HG03097 (cell line): ENCODE measurements around the gene SYNDIG1.
"Not testable (repeated sequence)": the region's sequence is repeated elsewhere in the genome, so short reads cannot be mapped to it uniquely, and the experiment has no call there.

ENCODE experiments used
- ATAC-seq: cut with Tn5 transposase; IDR thresholded peaks from one replicate; pipeline ENCODE4 v1.9.1; 2021; ENCODE audit not compliant: unreplicated experiment, low FRiP score

The SYNDIG1 gene

DNA sequence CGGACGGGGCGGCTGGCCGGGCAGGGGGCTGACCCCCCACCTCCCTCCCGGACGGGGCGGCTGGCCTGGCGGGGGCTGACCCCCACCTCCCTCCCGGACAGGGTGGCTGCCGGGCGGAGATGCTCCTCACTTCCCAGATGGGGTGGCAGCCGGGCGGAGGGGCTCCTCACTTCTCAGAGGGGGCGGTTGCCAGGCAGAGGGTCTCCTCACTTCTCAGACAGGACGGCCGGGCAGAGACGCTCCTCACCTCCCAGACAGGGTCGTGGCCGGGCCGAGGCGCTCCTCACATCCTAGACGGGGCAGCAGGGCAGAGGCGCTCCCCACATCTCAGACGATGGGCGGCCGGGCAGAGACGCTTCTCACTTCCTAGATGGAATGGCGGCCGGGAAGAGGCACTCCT is 156.7 kb downstream of the SYNDIG1 start:
- ATAC-seq: not testable (repeated sequence)

DNA sequence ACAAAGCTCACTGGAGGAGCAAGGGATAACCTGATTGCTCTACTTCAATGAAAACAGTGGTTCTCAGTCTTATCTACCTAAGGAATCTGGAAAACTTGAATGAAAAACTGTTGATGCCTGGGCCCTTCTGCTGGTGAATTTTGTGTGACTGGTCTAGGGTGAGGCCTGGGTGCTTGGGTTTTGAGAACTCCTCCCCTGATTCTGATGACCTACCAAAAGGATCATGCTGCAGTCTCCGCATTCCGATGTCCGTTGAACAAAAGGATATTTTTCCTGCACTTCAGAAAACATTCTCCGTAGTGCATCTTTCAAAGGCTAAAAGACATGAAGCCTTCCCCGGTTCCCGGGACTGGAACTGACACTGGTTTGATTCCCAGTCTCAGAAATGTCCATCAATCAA is 157.9 kb downstream of the SYNDIG1 start:
- no peak for ATAC-seq

DNA sequence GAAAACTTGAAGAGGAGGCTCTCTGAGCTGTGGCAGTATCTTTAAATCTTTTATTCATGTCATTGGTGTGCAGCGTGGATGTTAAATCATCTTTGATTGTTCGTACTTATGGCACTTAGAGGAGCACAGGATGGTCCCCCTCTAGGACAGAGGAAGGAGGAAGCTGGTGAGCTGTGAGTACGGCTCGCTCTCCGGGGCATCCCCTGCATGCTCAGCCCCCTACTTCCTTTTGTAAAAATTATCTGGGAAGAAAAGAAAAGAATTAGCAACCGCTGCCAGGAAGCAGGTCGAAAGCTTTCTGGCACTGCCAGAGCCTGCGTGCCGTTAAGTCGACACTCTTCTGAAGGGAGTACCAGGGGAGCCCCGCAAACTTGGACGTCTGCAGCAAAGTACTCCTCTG is 158.5 kb downstream of the SYNDIG1 start:
- no peak for ATAC-seq

- ATAC-seq: no peak
Measured at GRCh38 chr20:24628985-24629384, 159.6 kb downstream of the SYNDIG1 start.

- no peak for ATAC-seq
Measured at GRCh38 chr20:24629668-24630067, 160.2 kb downstream of the SYNDIG1 start.

DNA sequence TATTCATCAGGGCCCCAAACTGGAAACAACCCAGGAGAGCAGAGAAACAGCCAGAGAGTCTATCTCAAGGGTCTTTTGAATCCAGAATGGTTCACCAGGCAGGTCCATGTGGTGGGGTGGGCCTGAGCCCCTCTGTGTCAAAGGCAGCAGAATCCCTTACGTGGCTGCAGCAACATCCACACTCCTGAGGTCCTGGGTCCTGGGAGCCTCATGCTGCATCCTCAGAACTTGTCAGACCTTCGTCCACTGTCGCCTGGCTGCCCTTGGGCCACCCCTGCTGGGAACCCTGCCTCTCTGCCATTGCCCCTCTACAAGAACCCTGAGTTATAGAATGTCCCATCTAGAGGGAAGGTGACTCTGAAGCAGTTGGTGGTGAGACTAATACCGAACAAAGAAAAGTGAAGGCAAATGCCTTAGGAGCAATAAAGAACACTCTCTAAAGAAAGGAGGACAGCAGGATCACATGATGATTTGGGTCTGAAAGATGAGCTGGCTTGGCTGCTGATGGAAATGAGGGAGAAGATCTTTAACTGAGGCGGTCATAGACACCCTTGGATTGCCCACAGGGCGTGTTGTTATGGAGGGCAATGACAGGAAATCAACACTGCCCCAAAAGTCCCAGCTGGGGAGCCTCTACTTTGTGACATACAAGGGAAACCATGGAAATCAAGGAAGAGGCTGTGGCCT is 161.2 kb downstream of the SYNDIG1 start:
- ATAC-seq: no peak

DNA sequence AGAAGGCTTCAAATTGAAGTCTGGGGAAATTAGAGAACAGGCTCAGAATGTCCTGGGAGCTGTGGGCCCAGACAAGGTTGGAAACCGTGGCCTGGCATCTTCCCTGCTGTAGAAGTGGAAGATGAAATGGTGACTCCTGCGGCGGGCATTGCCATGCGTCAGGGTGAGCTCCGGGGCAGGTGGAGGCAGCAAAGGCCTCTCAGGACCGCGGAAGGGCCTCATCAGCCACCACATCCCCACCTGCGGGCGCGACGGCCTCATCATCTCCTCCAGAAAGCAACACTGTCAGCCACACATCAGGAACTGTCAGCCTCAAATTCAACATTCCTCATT is 161.7 kb downstream of the SYNDIG1 start:
- ATAC-seq: no peak

DNA sequence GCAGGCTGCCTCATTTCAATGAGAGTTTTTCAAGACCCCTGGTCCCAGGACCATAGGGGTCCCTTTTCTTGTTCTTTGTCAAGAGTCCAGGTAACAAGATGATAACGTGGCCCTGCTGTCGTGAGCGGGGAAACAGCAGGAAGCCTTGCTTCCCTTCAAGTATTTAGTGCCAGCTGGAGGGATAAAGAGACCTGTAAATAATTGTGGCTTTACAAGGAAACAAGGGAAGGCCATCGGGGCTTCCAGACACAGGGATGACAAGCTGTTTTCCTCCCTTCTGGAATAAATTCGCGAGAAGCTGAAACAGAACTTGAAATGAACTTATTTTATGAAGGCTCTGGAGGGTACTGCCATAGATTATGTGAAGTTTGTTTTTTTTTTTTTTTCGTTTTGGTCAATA is 163.2 kb downstream of the SYNDIG1 start:
- ATAC-seq: no peak

DNA sequence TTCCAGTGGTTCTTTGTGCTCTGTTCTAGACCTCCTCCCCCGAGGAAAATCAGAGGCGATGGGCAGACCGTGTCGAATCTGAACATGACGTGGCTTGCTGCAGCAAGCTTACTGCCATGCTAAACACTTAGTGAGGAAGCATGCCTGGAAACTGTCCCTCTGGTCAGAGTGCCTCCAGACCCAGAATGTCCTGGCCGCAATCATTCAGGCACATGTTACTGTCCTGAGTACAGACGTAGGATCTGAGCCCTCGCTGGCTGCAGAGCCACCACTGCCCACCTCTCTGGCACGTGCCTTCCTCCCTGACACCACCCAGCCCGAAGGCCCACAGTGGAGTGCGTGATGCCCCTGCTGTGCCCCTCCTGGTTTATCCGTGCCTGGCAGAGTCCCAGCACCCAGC is 163.6 kb downstream of the SYNDIG1 start:
- no peak for ATAC-seq

GRCh38 chr20:24633521-24633920 is 164.1 kb downstream of the SYNDIG1 start:
- ATAC-seq: no peak

GRCh38 chr20:24634855-24635254 is 165.4 kb downstream of the SYNDIG1 start:
- no peak for ATAC-seq

- no peak for ATAC-seq
Measured at GRCh38 chr20:24636626-24637025, 167.2 kb downstream of the SYNDIG1 start.

DNA sequence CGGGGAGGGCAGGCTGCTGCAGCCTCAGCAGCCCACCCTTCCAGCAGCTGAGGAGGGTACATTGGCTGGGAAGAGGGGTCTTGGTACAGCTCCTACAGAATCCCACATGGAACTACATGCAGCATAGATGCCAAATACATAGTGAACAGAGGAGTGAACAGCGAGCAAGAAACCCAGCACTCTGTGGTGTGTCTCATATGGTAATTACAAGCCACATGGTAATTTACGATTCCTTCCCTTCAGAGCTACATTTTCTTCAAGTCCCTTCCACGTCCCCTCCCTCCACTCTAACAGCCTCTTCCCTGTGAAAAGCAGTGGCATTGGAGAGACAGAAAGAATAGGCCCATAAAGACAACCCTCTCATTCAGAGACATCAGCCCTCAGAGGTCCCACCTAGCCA is 167.7 kb downstream of the SYNDIG1 start:
- ATAC-seq: no peak

DNA sequence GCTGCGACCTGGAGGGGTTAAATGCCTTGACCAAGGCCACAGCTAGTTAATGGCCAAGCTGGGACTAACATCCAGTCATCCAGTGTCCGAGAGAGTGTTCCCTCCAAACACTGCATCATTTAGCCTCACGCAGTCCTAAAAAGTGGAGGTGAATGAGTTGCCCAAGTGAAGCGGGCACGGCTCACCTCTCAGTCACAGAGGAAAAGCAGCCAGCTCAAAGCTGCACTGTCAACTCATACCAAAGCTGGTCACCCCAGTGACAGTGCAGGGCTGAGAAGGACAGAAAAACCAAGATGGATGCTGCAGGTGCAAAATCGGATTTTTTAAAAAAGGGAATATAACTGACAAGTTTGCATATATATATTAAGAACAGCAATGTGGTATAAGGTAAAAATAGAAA is 168.5 kb downstream of the SYNDIG1 start:
- no peak for ATAC-seq

- no peak for ATAC-seq
Measured at GRCh38 chr20:24638591-24639548, 169.4 kb downstream of the SYNDIG1 start.

- no peak for ATAC-seq
Measured at GRCh38 chr20:24640276-24640675, 170.8 kb downstream of the SYNDIG1 start.

- ATAC-seq: no peak
Measured at GRCh38 chr20:24640686-24641085, 171.3 kb downstream of the SYNDIG1 start.

DNA sequence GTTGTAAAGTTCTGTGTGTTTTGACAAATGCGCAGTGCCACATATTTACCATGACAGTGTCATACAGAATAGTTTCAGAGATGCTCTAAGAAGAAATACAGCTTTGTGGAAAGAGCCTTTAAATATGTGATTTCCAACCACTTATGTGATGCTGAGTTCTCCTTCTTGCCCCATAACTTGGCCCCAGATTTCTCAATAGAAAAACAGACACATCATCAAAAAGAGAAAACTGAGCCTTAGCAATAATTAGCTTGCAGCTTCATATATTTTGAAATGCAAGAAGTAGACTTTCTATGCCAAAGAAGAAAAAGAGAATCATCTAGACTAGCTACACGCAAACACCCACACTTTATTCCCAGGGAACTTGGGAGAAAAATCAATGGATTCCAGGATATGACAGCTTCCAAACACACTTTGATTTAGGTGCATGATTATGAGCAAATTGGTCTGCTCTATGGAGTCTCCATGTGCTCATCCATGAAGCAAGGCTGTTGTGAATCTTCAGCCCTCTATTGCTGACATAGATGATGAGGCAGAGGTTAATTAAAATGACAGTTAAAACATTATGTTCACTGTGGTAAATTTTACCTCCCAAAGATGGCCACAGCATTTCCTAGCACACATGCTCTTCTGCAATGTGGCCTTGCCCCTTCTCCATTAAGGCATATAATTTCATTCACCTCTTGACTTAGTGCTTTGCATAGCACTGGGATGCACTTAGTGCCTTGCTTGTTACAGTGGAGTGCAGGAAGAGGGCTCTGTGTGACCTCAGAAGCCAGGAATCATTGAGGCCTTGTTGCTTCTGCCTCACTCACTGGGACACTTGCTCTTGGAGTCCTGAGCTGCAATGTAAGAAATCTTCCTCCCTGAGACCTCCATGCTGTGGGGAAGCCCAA is 174.6 kb downstream of the SYNDIG1 start:
- ATAC-seq: no peak

DNA sequence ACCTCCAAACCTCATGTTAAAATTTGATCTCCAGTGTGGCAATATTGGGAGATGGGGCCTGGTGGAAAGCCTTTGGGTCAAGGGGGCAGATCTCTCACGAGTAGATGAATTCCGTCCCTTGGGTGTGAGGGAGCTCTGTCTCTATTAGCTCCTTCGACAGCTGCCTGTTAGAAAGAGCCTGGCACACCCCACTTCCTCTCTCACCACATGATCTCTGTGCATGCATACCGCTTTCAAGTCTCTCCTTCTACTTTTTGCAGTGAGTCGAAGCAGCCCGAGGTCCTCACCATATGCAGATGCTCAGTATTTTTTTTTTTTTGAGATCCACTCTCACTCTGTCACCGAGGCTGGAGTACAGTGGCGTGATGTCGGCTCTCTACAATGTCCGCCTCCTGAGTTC is 176.9 kb downstream of the SYNDIG1 start:
- ATAC-seq: no peak

GRCh38 chr20:24647713-24648112 is 178.3 kb downstream of the SYNDIG1 start:
- ATAC-seq: no peak

GRCh38 chr20:24648481-24648880 is 179.1 kb downstream of the SYNDIG1 start:
- no peak for ATAC-seq
